ENCODE data around the gene ZNF814. TPM values are rescaled to one million over a fixed set of nuclear protein-coding genes. Genes with fewer than 3 reads are reported as not detected.
"Not testable (repeated sequence)": the region's sequence is repeated elsewhere in the genome, so short reads cannot be mapped to it uniquely, and the experiment has no call there.

The ZNF814 gene
- total RNA-seq, 1 donor from 2014 or later, result 22.3 TPM

GRCh38 chr19:57850553-57851017, 38.3 kb downstream of the ZNF814 start:
- no peaks in the 10 kb centered on the region for H3K9me3 Mint-ChIP-seq (ENCODE audit: unreplicated experiment)
- peaks cover 16% of the 10 kb centered on the region for H3K4me1 Mint-ChIP-seq (ENCODE audit: unreplicated experiment)
- no peak for DNase-seq (ENCODE audit: low spot score)
- peak overlapping the region; percentile 99 for H3K4me3 Mint-ChIP-seq (ENCODE audit: unreplicated experiment)
- peaks cover 26% of the 10 kb centered on the region for H3K36me3 Mint-ChIP-seq (ENCODE audit: low read depth, unreplicated experiment)
- H3K27ac Mint-ChIP-seq (ENCODE audit: unreplicated experiment), result peak overlapping the region; percentile 96
- peaks cover 12% of the 10 kb centered on the region for H3K27me3 Mint-ChIP-seq (ENCODE audit: unreplicated experiment)
- TF ChIP-seq, protein P1, sequence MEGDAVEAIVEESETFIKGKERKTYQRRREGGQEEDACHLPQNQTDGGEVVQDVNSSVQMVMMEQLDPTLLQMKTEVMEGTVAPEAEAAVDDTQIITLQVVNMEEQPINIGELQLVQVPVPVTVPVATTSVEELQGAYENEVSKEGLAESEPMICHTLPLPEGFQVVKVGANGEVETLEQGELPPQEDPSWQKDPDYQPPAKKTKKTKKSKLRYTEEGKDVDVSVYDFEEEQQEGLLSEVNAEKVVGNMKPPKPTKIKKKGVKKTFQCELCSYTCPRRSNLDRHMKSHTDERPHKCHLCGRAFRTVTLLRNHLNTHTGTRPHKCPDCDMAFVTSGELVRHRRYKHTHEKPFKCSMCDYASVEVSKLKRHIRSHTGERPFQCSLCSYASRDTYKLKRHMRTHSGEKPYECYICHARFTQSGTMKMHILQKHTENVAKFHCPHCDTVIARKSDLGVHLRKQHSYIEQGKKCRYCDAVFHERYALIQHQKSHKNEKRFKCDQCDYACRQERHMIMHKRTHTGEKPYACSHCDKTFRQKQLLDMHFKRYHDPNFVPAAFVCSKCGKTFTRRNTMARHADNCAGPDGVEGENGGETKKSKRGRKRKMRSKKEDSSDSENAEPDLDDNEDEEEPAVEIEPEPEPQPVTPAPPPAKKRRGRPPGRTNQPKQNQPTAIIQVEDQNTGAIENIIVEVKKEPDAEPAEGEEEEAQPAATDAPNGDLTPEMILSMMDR (IDR thresholded peaks at IDR 0.05; ENCODE audit: unreplicated experiment), result no peak

GRCh38 chr19:57849666-57850473, 39.0 kb downstream of the ZNF814 start, which contains the start of gene ZNF587:
Gene ZNF587 (plus strand): TSS chr19:57849859. CDS start chr19:57850039, 180 bp downstream.
- Mint-ChIP-seq H3K4me1 (ENCODE audit: unreplicated experiment) (peaks cover 16% of the 10 kb centered on the region), H3K4me3 (ENCODE audit: unreplicated experiment) (peak within 1 kb of the TSS; percentile 99), H3K27ac (ENCODE audit: unreplicated experiment) (peak within 1 kb of the TSS; percentile 96), H3K27me3 (ENCODE audit: unreplicated experiment) (peaks cover 12% of the 10 kb centered on the region), H3K36me3 (ENCODE audit: low read depth, unreplicated experiment) (peaks cover 26% of the 10 kb centered on the region)
- peak; percentile 50 for DNase-seq (ENCODE audit: low spot score)
- not testable (repeated sequence) for H3K9me3 Mint-ChIP-seq (ENCODE audit: unreplicated experiment)

DNA sequence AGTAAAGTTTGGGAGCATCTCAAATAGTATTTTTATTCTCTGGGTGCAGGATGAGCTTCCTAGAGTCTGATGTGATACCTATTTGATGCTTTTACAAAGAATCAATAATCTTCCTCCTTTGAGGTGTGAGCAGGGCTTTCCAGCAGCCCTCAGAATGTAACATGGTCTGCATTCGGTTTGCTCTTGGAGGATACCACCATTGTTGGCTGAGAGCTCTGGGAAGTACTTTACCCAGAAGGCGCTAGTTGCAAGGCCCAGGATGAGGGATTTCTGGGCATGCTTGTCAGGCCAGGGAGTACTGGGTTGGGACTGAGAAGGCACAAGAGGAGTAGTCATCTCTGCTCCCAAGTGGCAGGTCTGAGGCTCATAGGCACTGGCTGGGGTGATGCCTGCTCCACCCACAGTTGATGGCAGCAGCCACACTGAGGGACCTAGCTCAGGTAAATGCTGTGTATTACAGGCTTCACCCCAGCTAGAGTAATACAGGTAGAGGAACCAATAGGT, 39.6 kb downstream of the ZNF814 start:
- not testable (repeated sequence) for H3K9me3 Mint-ChIP-seq (ENCODE audit: unreplicated experiment); DNase-seq (ENCODE audit: low spot score)
- H3K27ac Mint-ChIP-seq (ENCODE audit: unreplicated experiment), result peak overlapping the region; percentile 64
- peak overlapping the region; percentile 99 for H3K4me3 Mint-ChIP-seq (ENCODE audit: unreplicated experiment)
- H3K27me3 Mint-ChIP-seq (ENCODE audit: unreplicated experiment), result peaks cover 12% of the 10 kb centered on the region
- H3K36me3 Mint-ChIP-seq (ENCODE audit: low read depth, unreplicated experiment), result peaks cover 26% of the 10 kb centered on the region
- H3K4me1 Mint-ChIP-seq (ENCODE audit: unreplicated experiment), result peaks cover 16% of the 10 kb centered on the region

DNA sequence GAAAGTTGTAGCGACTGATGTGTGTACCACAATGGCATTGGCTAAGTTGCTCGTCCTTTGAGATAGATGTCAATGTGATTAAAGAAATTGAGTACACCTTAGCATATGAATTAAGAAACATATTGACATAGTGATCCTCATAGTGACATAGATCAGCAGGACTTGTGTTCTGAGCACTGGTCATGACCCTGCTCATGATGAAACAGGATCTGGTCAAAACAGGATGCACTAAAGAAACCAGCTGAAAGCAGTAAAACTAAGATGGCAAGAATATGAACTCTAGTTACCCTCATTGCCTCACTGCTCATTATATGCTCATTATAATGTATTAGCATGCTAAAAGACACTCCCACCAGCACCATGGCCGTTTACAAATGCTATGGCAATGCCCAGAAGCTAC, 41.7 kb downstream of the ZNF814 start:
- H3K9me3 Mint-ChIP-seq (ENCODE audit: unreplicated experiment), result not testable (repeated sequence)

GRCh38 chr19:57841122-57841763, 47.6 kb downstream of the ZNF814 start:
- Mint-ChIP-seq H3K27ac (ENCODE audit: unreplicated experiment) (no peak overlapping the region), H3K4me1 (ENCODE audit: unreplicated experiment) (peaks cover 3% of the 10 kb centered on the region), H3K36me3 (ENCODE audit: low read depth, unreplicated experiment) (peaks cover 37% of the 10 kb centered on the region), H3K4me3 (ENCODE audit: unreplicated experiment) (no peak overlapping the region), H3K9me3 (ENCODE audit: unreplicated experiment) (no peaks in the 10 kb centered on the region), H3K27me3 (ENCODE audit: unreplicated experiment) (peaks cover 2% of the 10 kb centered on the region)
- DNase-seq (ENCODE audit: low spot score), result no peak
- TF ChIP-seq, protein P1 (IDR thresholded peaks at IDR 0.05; ENCODE audit: unreplicated experiment), result no peak

More for the DNA sequence above, 41.7 kb downstream of the ZNF814 start:
- H3K27ac Mint-ChIP-seq (ENCODE audit: unreplicated experiment), result peak overlapping the region; percentile 74
- not testable (repeated sequence) for H3K4me3 Mint-ChIP-seq (ENCODE audit: unreplicated experiment); DNase-seq (ENCODE audit: low spot score); H3K27me3 Mint-ChIP-seq (ENCODE audit: unreplicated experiment)
- peaks cover 16% of the 10 kb centered on the region for H3K4me1 Mint-ChIP-seq (ENCODE audit: unreplicated experiment)
- peaks cover 20% of the 10 kb centered on the region for H3K36me3 Mint-ChIP-seq (ENCODE audit: low read depth, unreplicated experiment)

DNA sequence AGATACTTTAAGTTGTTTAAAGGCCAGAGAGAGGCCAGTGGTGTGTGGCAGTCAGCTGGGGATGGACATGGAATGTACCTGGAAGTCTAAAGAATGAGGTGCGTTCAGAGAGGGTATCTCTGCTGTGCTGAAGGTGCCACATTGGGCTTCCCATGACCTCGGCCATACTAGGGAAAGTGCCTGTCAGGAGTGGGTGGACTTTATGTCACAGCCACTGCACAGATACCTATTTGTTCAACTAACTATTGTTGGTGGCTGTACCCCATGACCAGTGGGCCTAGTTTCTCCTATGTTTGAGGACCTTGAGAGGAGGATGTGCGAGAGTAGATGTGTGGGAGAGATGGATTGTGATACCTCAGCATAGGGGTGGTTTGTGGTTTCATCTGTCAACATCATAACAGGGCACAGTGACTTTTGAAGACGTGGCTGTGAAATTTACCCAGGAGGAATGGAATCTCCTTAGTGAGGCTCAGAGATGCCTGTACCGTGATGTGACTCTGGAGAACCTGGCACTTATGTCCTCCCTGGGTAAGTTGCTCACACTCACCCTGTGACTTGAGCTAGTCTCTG, 50.1 kb downstream of the ZNF814 start:
- not testable (repeated sequence) for H3K4me1 Mint-ChIP-seq (ENCODE audit: unreplicated experiment); H3K9me3 Mint-ChIP-seq (ENCODE audit: unreplicated experiment)
- H3K36me3 Mint-ChIP-seq (ENCODE audit: low read depth, unreplicated experiment), result peaks cover 33% of the 10 kb centered on the region

GRCh38 chr19:57836991-57837390, 51.8 kb downstream of the ZNF814 start:
- not testable (repeated sequence) for DNase-seq (ENCODE audit: low spot score); H3K9me3 Mint-ChIP-seq (ENCODE audit: unreplicated experiment); H3K4me3 Mint-ChIP-seq (ENCODE audit: unreplicated experiment); H3K27ac Mint-ChIP-seq (ENCODE audit: unreplicated experiment); H3K27me3 Mint-ChIP-seq (ENCODE audit: unreplicated experiment); H3K4me1 Mint-ChIP-seq (ENCODE audit: unreplicated experiment)
- H3K36me3 Mint-ChIP-seq (ENCODE audit: low read depth, unreplicated experiment), result peaks cover 34% of the 10 kb centered on the region

More for the DNA sequence above, 50.1 kb downstream of the ZNF814 start:
- not testable (repeated sequence) for H3K27me3 Mint-ChIP-seq (ENCODE audit: unreplicated experiment); DNase-seq (ENCODE audit: low spot score)
- H3K4me3 Mint-ChIP-seq (ENCODE audit: unreplicated experiment), result peak overlapping the region; percentile 42
- peak overlapping the region; percentile 37 for H3K27ac Mint-ChIP-seq (ENCODE audit: unreplicated experiment)

Measured in endothelial cell (in vitro differentiated cells).